Retinal pigment epithelial cell (primary cell): ENCODE measurements around the gene NUP42.

Source experiments
- DNase-seq: peaks from one replicate; pipeline ENCODE4 v3.0.0-alpha.2; 2010; ENCODE audit warnings: low read depth
- H3K4me3 ChIP-seq: 2 replicates; pipeline ENCODE4 v1.5.1; 2011; ENCODE audit warnings: mild to moderate bottlenecking, low read length, control low read depth, moderate library complexity
- TF ChIP-seq, protein P1 (sequence below): conservative IDR thresholded peaks from 2 replicates; pipeline ENCODE4 v1.5.1; 2011; ENCODE audit warnings: low read depth, low read length, control low read depth, inconsistent platforms

NUP42 gene

DNA sequence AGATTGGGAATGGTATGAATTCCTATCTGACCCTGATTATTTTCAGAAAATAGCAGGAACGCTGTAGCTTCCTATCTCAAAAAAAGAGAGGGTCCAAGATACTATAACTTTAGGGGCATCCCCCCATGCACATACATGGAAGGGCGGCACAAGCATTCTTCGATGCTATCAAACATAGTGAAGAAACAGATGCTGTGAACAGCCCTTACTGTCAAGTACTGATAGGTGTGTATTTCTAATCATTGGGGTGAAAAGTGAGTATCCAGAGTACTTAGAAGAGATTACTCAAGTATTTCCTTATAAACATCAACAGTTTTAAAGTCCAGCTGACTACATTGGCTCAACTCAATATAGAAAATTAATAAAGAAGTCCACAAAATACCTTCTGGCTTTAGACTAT, 17.0 kb upstream of the NUP42 start:
- no peak overlapping the region for H3K4me3 ChIP-seq
- TF ChIP-seq, protein P1, sequence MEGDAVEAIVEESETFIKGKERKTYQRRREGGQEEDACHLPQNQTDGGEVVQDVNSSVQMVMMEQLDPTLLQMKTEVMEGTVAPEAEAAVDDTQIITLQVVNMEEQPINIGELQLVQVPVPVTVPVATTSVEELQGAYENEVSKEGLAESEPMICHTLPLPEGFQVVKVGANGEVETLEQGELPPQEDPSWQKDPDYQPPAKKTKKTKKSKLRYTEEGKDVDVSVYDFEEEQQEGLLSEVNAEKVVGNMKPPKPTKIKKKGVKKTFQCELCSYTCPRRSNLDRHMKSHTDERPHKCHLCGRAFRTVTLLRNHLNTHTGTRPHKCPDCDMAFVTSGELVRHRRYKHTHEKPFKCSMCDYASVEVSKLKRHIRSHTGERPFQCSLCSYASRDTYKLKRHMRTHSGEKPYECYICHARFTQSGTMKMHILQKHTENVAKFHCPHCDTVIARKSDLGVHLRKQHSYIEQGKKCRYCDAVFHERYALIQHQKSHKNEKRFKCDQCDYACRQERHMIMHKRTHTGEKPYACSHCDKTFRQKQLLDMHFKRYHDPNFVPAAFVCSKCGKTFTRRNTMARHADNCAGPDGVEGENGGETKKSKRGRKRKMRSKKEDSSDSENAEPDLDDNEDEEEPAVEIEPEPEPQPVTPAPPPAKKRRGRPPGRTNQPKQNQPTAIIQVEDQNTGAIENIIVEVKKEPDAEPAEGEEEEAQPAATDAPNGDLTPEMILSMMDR: no peak
- DNase-seq: no peak

DNA sequence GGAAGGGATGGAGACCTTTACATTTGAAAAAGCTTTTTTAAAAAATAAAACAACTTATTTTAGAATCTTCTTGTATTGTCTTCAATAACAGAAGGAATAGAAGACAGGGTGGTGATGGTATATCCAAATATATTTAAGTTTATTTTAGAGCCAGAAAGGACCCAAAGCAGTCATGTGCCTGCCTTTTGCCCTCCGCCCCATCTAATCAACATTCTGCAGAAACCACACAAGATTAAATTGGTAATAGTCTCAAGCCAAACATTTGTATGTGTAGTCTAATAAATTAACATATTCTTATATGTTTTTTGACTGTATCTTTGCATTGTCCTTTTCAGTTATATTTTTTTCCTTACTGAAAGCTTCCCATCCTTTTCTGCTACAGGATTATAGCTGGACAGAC, 16.5 kb upstream of the NUP42 start:
- no peak for DNase-seq
- no peak overlapping the region for H3K4me3 ChIP-seq
- TF ChIP-seq, protein P1: no peak

DNA sequence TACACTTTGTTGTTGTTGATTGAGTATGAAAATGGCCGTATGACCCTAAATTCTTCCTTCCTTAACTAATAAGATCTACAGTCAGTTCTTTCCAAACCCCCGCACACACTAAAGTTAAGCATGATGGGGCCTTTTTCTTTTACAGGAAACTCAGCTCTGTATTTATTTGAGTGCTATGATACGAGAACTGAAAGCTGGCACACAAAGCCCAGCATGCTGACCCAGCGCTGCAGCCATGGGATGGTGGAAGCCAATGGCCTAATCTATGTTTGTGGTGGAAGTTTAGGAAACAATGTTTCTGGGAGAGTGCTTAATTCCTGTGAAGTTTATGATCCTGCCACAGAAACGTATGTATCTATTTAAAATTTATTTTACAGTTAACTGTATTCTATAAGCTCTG, 14.2 kb upstream of the NUP42 start:
- TF ChIP-seq, protein P1: no peak
- no peak overlapping the region for H3K4me3 ChIP-seq
- no peak for DNase-seq

DNA sequence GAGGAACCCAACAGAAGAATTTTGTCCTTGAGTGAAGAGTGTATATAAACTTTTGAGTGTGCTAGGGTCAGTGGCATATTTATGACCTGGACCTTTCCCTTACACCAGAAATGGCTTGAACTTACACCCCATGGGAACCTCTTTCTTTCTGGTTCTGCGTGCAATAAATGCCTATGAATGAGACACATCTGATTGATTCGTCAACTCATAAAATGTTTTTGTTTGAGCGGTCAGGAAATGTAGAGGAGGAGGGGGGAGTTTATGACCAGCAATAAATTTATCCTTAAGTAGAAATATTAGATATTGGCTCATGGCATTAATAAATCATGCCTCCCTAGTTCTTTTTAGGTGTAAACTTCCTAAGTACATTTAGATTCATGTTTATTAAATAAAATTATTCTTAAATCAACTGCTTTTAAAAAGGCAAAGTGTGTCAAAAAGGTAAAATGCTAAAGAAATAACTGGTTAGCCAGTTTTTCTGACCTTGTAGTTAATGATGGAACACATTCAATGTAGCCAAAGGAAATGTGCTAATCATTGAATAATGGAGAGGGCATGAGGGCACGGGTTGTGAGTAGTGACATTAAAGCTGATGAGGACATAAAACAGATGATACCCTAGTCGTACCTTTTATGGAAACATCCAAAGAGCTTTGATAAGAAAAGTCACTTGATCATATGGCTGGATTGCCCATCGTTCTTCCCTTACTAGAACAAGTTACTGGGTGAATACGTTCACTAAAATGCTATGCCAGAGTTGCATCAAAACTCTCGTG, 13.6 kb upstream of the NUP42 start:
- TF ChIP-seq, protein P1: no peak
- DNase-seq: no peak
- H3K4me3 ChIP-seq: no peak overlapping the region

DNA sequence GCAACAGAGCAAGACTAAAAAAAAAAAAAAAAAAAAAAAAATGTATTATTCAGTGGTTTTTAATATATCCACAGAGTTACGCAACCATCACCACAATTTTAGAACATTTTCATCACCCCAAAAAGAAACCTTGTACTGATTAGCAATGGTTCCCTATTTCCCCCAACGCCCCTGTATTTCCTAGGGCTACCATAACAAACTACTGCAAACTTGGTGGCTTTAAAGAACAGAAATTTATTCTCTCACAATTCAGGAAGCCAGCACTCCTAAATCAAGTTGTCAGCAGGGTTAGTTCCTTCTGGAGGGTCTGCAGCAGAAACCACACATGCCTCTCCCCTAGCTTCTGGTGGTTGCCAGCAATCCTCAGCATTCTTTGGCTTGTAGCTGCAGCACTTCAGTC, 5.9 kb upstream of the NUP42 start:
- no peak overlapping the region for H3K4me3 ChIP-seq
- DNase-seq: no peak
- TF ChIP-seq, protein P1: no peak

DNA sequence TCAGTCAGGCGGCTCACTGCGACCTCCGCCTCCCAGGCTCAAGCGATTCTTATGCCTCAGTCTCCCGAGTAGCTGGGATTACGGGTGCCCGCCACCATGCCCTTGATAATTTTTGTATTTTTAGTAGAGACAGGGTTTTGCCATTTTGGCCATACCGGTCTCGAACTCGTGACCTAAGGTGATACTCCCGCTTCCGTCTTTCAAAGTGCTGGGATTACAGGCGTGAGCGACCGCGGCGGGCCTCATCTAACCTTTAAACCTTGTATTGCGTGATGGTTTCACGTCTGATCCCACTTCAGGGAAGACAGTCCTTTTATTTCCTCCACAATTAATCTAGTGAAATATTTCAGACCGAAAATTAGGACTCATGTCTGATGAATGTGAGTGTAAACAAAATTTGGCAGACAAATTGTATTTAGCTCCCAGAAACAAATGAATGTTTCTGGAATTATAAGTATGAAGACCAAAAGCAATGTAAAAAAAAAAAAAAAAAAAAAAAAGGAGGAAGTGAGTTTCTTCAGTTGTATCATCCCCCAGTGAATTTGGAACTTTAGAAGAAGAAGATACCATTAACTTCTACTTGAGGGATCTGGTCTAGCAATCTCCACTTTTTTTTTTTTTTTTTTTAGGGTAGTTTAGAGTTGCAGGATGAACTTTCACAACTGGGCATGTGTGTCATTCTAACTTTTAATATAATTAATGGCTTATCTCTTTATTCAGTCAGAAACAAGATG, 1.6 kb downstream of the NUP42 start:
- H3K4me3 ChIP-seq: peak overlapping the region; percentile 86
- TF ChIP-seq, protein P1: no peak
- DNase-seq: no peak

DNA sequence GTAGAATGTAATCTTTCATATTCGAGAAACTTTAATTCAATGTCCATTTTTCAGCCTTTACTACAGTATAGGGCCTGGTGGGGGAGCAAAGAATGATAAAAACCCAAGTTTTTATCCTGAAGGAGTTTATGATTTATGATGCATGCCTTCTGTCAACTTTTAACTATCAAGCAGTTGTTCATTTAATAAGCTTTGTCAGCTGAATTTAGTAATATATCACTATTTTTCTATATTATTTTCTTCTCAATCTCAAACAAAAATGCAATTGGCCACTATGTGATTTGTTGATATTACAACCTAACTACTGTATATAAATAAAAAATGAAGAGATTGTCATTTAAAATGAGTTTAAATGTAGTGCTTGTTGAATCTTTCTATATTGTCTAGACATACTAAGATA, 2.4 kb downstream of the NUP42 start:
- no peak for DNase-seq
- H3K4me3 ChIP-seq: no peak overlapping the region

More for the DNA sequence above, 2.4 kb downstream of the NUP42 start:
- TF ChIP-seq, protein P1: no peak
